Spinal cord (tissue), 10 donors: ENCODE measurements around the gene TLR9. TPM values are rescaled to one million over a fixed set of nuclear protein-coding genes. Genes with fewer than 3 reads are reported as not detected.

ENCODE experiments used
- DNase-seq, 6 donors: peaks; one replicate each; pipeline versions ENCODE4 v3.0.0 to v3.0.0-alpha.2; 2013 to 2015; ENCODE audit warnings: low spot score in 6 of 6, low read depth in 4 of 6
- H3K27ac ChIP-seq: one replicate; pipeline ENCODE4 v1.5.1; 2013; ENCODE audit warnings: low read depth, low read length, control low read depth
- H3K27me3 ChIP-seq: one replicate; pipeline ENCODE4 v1.6.1; 2013; ENCODE audit warnings: low read length; ENCODE audit not compliant: control insufficient read depth, insufficient read depth
- H3K36me3 ChIP-seq: one replicate; pipeline ENCODE4 v1.6.1; 2013; ENCODE audit warnings: low read length; ENCODE audit not compliant: control insufficient read depth, insufficient read depth
- H3K4me1 ChIP-seq: one replicate; pipeline ENCODE4 v1.6.1; 2013; ENCODE audit warnings: low read length; ENCODE audit not compliant: control insufficient read depth, insufficient read depth
- H3K4me3 ChIP-seq: one replicate; pipeline ENCODE4 v1.5.1; 2013; ENCODE audit warnings: low read depth, low read length, control low read depth
- H3K9me3 ChIP-seq: one replicate; pipeline ENCODE4 v1.6.1; 2013; ENCODE audit warnings: low read length; ENCODE audit not compliant: control insufficient read depth, insufficient read depth
- WGBS: methylation state at CpG from one replicate; pipeline ENCODE4 v1.1.5; 2013; ENCODE audit warnings: missing lambda C conversion rate; ENCODE audit not compliant: insufficient coverage; 5-methylcytosine and 5-hydroxymethylcytosine counted together
- polyA plus RNA-seq, 2 donors: library from polyadenylated mRNA; unstranded; fragments of 120-200 nt; gene quantifications; one replicate each; pipeline ENCODE4 v1.2.1, GENCODE V29; 2013; ENCODE audit not compliant: insufficient read length in 2 of 2
- total RNA-seq, 2 donors: library from RNA; depleted of rRNA in 1 of 2; stranded (reverse); fragments of 120-200 nt in 1 of 2; fragments of >200 nt in 1 of 2; gene quantifications; one replicate each; pipeline versions ENCODE4 v1.2.3 to v1.2.4, GENCODE V29; 2013 to 2014
- donor health status: healthy.

TLR9 gene
- total and polyA plus RNA-seq, 4 donors: 0.11 to 0.41 TPM; not detected in 2

GRCh38 chr3:52210550-52211046 is 14.8 kb downstream of the TLR9 start:
- Histone ChIP-seq H3K27me3 (no peaks in the 10 kb centered on the region), H3K4me1 (no peaks in the 10 kb centered on the region), H3K27ac (no peak overlapping the region), H3K36me3 (peaks cover 76% of the 10 kb centered on the region), H3K9me3 (no peaks in the 10 kb centered on the region), H3K4me3 (no peak overlapping the region)
- WGBS: 100% methylated on average over 1 of the region's 6 CpGs
- DNase-seq: no peak

GRCh38 chr3:52210037-52210436 is 15.4 kb downstream of the TLR9 start:
- peaks cover 72% of the 10 kb centered on the region for H3K36me3 ChIP-seq
- no peak overlapping the region for H3K27ac ChIP-seq
- H3K9me3 ChIP-seq: no peaks in the 10 kb centered on the region
- no peak for DNase-seq
- no peak overlapping the region for H3K4me3 ChIP-seq
- H3K4me1 ChIP-seq: no peaks in the 10 kb centered on the region
- no peaks in the 10 kb centered on the region for H3K27me3 ChIP-seq

GRCh38 chr3:52208556-52208955 is 16.9 kb downstream of the TLR9 start:
- Histone ChIP-seq H3K4me3 (no peak overlapping the region), H3K27ac (no peak overlapping the region), H3K27me3 (no peaks in the 10 kb centered on the region), H3K4me1 (no peaks in the 10 kb centered on the region), H3K36me3 (peaks cover 67% of the 10 kb centered on the region), H3K9me3 (no peaks in the 10 kb centered on the region)
- WGBS: no CpG with 5 or more reads among the region's 4 CpGs
- no peak for DNase-seq

GRCh38 chr3:52205727-52206372 is 19.6 kb downstream of the TLR9 start:
- no peaks in the 10 kb centered on the region for H3K27me3 ChIP-seq
- no peak for DNase-seq
- H3K4me1 ChIP-seq: no peaks in the 10 kb centered on the region
- H3K9me3 ChIP-seq: no peaks in the 10 kb centered on the region
- 94% methylated on average over 4 of the region's 6 CpGs for WGBS
- H3K27ac ChIP-seq: no peak overlapping the region
- peaks cover 63% of the 10 kb centered on the region for H3K36me3 ChIP-seq
- no peak overlapping the region for H3K4me3 ChIP-seq

GRCh38 chr3:52204337-52205073 is 20.9 kb downstream of the TLR9 start:
- Histone ChIP-seq H3K4me1 (peaks cover under 1% of the 10 kb centered on the region), H3K36me3 (peaks cover 55% of the 10 kb centered on the region), H3K27me3 (no peaks in the 10 kb centered on the region), H3K27ac (no peak overlapping the region), H3K9me3 (no peaks in the 10 kb centered on the region), H3K4me3 (no peak overlapping the region)
- DNase-seq: no peak
- 93% methylated on average over 4 of the region's 10 CpGs for WGBS

DNA sequence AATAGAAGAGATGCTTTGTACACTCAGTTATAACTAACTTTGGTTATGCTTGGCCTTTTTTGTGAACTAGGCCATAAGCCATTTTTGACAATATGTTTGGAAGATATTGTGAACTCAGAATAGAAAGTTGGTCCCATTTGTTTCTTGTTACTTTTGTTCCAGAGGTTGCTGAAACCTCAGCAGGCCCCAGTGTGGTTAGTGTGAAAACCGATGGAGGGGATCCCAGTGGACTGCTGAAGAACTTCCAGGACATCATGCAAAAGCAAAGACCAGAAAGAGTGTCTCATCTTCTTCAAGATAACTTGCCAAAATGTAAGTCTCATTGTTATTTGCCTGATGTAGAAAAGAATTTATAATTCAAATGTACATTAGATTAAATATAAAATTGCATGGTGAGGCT is 21.7 kb downstream of the TLR9 start:
- WGBS: 80% methylated on average over 1 of the region's 1 CpG
- Histone ChIP-seq H3K9me3 (no peaks in the 10 kb centered on the region), H3K27ac (no peak overlapping the region), H3K4me1 (peaks cover 5% of the 10 kb centered on the region), H3K4me3 (no peak overlapping the region), H3K36me3 (peaks cover 47% of the 10 kb centered on the region), H3K27me3 (no peaks in the 10 kb centered on the region)
- DNase-seq: no peak

DNA sequence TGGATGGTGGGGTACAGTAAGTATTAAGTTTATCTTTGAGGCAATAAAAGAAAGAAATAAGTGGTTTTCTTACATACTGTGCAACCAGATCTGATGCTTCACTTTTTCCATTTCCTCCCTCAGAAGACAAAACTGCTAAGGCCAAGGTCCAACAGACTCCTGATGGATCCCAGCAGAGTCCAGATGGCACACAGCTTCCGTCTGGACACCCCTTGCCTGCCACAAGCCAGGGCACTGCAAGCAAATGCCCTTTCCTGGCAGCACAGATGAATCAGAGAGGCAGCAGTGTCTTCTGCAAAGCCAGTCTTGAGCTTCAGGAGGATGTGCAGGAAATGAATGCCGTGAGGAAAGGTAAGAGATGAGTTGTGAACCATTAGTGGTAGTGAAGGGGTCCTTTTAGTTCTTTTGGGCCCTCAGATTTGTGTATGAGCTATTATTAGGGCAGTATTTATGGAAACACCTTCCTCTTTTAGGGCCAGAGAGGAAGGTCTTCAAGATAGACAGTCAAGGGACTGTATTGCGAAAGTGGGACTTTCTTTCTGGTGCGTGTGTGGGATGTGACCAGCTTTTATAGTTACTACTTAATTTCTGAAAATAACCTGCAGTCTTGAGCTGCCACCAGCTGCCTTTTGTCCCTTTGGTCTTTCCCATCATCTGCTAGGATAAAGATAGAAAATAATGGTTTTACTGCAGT is 22.9 kb downstream of the TLR9 start:
- WGBS: 92% methylated on average over 2 of the region's 4 CpGs
- H3K27ac ChIP-seq: no peak overlapping the region
- no peak for DNase-seq
- peaks cover 43% of the 10 kb centered on the region for H3K36me3 ChIP-seq
- H3K9me3 ChIP-seq: no peaks in the 10 kb centered on the region
- no peaks in the 10 kb centered on the region for H3K27me3 ChIP-seq
- peaks cover 11% of the 10 kb centered on the region for H3K4me1 ChIP-seq
- H3K4me3 ChIP-seq: no peak overlapping the region

DNA sequence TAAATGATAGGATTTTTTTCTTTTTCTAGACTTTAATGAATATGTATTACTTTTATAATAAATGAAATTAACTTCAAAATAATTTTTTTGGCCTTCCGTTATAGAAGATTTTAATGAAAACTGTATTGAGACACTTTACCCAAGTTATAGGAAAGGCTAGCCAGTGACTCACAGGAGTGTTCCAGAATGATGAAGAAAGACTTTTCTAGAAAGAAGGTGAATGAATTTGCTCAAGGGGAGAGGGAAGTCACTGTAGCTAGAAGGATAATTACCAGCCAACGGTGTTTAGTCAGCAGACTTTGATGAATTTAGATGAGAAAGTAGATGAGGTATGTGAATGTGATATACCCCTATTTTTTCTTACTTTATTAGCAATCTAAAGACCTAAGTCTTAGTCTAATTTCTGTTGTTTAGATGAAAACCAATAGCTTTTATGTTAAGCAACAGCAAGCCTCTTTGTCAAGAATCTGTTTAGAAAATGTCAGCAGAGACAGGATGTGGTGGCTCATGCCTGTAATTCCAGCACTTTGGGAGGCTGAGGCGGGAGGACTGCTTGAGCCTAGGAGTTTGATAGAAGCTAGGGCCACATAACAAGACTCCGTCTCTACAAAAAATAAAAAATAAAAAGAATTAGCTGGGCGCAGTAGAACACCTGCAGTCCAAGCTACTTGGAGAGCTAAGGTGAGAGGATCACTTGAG is 24.3 kb downstream of the TLR9 start:
- no peak for DNase-seq
- H3K36me3 ChIP-seq: peaks cover 33% of the 10 kb centered on the region
- H3K9me3 ChIP-seq: no peaks in the 10 kb centered on the region
- H3K27me3 ChIP-seq: no peaks in the 10 kb centered on the region
- H3K27ac ChIP-seq: no peak overlapping the region
- WGBS: 100% methylated on average over 1 of the region's 5 CpGs
- no peak overlapping the region for H3K4me3 ChIP-seq
- H3K4me1 ChIP-seq: peaks cover 18% of the 10 kb centered on the region
